Measurements from ENCODE around the gene SPATC1L.
A peak's percentile ranks its signal among the peaks of the same experiment; 100 is the strongest.
"Not testable (repeated sequence)": the region's sequence is repeated elsewhere in the genome, so short reads cannot be mapped to it uniquely, and the experiment has no call there.

The SPATC1L gene

DNA sequence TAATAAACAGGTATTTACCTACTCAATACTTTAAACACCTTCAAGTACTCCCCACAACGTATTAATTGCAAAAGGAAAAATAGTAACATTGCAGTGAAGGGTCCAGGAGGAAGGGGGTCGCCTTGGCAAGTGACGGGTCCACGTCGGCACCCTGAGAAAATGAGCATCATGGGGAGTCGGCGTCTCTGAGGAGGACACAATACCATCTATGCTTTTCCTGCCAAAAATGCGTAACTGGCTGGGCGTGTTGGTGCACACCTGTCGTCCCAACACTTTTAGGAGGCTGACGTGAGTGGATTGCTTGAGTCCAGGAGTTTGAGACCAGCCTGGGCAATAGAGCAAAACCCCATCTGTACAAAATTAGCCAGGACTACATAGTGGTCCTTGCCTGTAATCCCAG, 36.2 kb downstream of the SPATC1L start:
- Histone ChIP-seq H3K4me1 (ENCODE audit: control insufficient read depth, low read depth, low read length) (no peaks in the 10 kb centered on the region), H3K36me3 (ENCODE audit: control insufficient read depth, insufficient read depth, low read length) (no peaks in the 10 kb centered on the region), H3K79me1 (ENCODE audit: low read length) (no peaks in the 10 kb centered on the region), H2BK120ac (ENCODE audit: low read depth, low read length) (no peak overlapping the region), H3K23ac (ENCODE audit: low read length) (no peak overlapping the region), H4K8ac (ENCODE audit: low read depth, low read length) (no peak overlapping the region), H3K4me2 (ENCODE audit: low read length) (no peak overlapping the region), H2BK5ac (ENCODE audit: low read length) (no peak overlapping the region), H3K27me3 (ENCODE audit: insufficient read depth, low read length, poor library complexity) (no peaks in the 10 kb centered on the region), H3K56ac (ENCODE audit: low read length) (no peak overlapping the region), H2BK15ac (replicated peaks; ENCODE audit: low read depth) (no peak overlapping the region), H2AK5ac (ENCODE audit: low read length) (no peak overlapping the region), H3K4ac (ENCODE audit: low read depth, low read length) (no peak overlapping the region), H3K18ac (ENCODE audit: low read length) (no peak overlapping the region), H3K9ac (ENCODE audit: low read length) (no peak overlapping the region), H3K4me3 (ENCODE audit: low read length) (no peak overlapping the region), H4K5ac (ENCODE audit: low read length) (no peak overlapping the region), H3K27ac (ENCODE audit: low read depth, low read length) (no peak overlapping the region), H3K79me2 (ENCODE audit: control insufficient read depth, insufficient read depth, low read length) (no peaks in the 10 kb centered on the region)
- WGBS (ENCODE audit: extremely low coverage, insufficient coverage, low lambda C conversion rate) = no CpG with 5 or more reads among the region's 11 CpGs
- DNase-seq = no peak

DNA sequence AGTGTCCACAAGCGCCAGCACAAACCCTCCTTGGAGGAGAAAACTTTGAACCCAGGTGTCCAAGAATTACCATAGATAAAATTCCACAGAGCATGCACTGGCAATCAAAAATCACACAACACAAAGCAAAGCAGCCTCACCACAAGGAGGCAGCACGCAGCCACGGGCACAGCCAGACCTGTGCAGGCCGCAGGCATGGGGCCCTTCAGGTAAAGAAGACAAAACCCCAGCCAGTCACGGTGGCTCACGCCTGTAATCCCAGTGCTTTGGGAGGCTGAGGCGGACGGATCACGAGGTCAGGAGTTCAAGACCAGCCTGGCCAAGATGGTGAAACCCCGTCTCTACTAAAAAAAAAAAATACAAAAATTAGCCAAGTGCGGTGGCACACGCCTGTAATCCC, 36.8 kb downstream of the SPATC1L start:
- not testable (repeated sequence) for H3K79me1 ChIP-seq (ENCODE audit: low read length); H3K27ac ChIP-seq (ENCODE audit: low read depth, low read length); H3K4me2 ChIP-seq (ENCODE audit: low read length); H3K9ac ChIP-seq (ENCODE audit: low read length); H2BK5ac ChIP-seq (ENCODE audit: low read length); H3K4me1 ChIP-seq (ENCODE audit: control insufficient read depth, low read depth, low read length); H4K5ac ChIP-seq (ENCODE audit: low read length); H3K4ac ChIP-seq (ENCODE audit: low read depth, low read length); H2BK120ac ChIP-seq (ENCODE audit: low read depth, low read length); H3K23ac ChIP-seq (ENCODE audit: low read length); H3K79me2 ChIP-seq (ENCODE audit: control insufficient read depth, insufficient read depth, low read length); H3K18ac ChIP-seq (ENCODE audit: low read length); H3K56ac ChIP-seq (ENCODE audit: low read length); H3K4me3 ChIP-seq (ENCODE audit: low read length); H2BK15ac ChIP-seq (replicated peaks; ENCODE audit: low read depth); H2AK5ac ChIP-seq (ENCODE audit: low read length); H3K27me3 ChIP-seq (ENCODE audit: insufficient read depth, low read length, poor library complexity); H3K36me3 ChIP-seq (ENCODE audit: control insufficient read depth, insufficient read depth, low read length); H4K8ac ChIP-seq (ENCODE audit: low read depth, low read length)
- no CpG with 5 or more reads among the region's 12 CpGs for WGBS (ENCODE audit: extremely low coverage, insufficient coverage, low lambda C conversion rate)
- peak; percentile 85 for DNase-seq

DNA sequence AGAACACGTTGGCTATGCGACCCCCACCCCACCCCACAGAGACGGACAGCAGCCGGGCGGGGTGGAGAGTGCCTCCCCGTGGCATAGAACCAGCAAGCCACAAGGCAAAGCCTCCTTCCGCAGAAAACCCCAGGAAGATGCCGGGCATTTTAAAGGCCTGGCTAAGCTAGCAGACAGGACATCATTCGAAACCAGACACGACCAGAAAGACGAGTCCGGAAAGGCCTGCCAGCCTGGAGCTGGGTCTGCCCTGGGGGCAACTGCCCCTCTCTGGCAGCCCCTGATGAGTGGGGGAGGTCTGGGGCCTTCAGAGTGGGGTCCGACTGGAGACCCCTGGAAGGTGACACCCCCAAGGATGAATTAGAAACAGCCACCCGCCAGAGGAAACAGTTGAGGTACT, 37.4 kb downstream of the SPATC1L start:
- Histone ChIP-seq H3K4me3 (ENCODE audit: low read length) (no peak overlapping the region), H3K79me1 (ENCODE audit: low read length) (no peaks in the 10 kb centered on the region), H3K27me3 (ENCODE audit: insufficient read depth, low read length, poor library complexity) (no peaks in the 10 kb centered on the region), H3K4me2 (ENCODE audit: low read length) (no peak overlapping the region), H3K18ac (ENCODE audit: low read length) (no peak overlapping the region), H4K5ac (ENCODE audit: low read length) (no peak overlapping the region), H3K27ac (ENCODE audit: low read depth, low read length) (no peak overlapping the region), H3K23ac (ENCODE audit: low read length) (no peak overlapping the region), H2BK5ac (ENCODE audit: low read length) (no peak overlapping the region), H3K56ac (ENCODE audit: low read length) (no peak overlapping the region), H4K8ac (ENCODE audit: low read depth, low read length) (no peak overlapping the region), H2AK5ac (ENCODE audit: low read length) (no peak overlapping the region), H3K4me1 (ENCODE audit: control insufficient read depth, low read depth, low read length) (no peaks in the 10 kb centered on the region), H3K4ac (ENCODE audit: low read depth, low read length) (no peak overlapping the region), H2BK15ac (replicated peaks; ENCODE audit: low read depth) (no peak overlapping the region), H3K9ac (ENCODE audit: low read length) (no peak overlapping the region), H3K79me2 (ENCODE audit: control insufficient read depth, insufficient read depth, low read length) (no peaks in the 10 kb centered on the region), H3K36me3 (ENCODE audit: control insufficient read depth, insufficient read depth, low read length) (no peaks in the 10 kb centered on the region), H2BK120ac (ENCODE audit: low read depth, low read length) (no peak overlapping the region)
- DNase-seq = peak; percentile 37
- no CpG with 5 or more reads among the region's 14 CpGs for WGBS (ENCODE audit: extremely low coverage, insufficient coverage, low lambda C conversion rate)

DNA sequence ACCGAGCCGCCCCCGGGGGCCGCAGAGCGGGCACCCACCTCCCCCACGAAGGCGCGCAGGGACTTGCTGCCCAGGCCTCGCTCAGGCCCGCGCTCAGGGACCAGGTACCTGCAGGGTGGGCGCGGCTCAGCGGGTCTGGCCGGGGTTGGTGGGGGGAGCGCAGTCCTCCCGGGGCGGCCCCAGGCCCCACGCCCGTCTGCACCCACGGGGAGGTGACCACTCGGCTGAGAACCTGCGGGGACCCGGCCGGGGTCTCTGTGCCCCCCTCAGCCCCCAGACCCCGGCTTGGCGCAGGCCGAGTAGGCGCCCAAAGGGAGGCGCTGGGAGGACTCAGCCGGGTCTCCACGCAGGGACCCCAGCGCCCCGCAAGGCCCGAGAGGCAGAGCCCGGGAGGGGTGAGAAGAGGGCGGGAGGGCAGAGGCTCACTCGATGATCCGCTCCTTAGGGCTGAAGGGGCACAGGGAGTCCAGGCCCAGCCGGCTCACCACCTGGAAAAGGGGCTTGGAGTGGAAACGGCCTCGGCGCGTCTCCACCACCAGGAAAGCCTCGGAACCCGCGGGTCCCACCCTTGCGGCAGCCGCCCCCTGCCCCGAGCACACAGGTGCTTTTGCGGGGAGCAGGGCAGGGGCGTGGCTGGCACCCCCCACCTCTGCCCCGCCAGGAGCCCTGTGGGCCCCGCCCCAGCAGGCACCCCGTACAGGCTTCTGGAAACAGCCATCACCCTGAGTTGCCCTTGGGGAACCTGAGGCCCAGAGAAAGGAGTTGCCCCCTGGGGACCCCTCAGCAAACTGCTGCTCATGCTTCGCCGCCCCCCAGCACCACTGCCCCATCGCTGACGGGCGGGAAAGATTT, 38.2 kb downstream of the SPATC1L start:
- Histone ChIP-seq H3K79me1 (ENCODE audit: low read length) (no peaks in the 10 kb centered on the region), H3K4me2 (ENCODE audit: low read length) (no peak overlapping the region), H3K23ac (ENCODE audit: low read length) (no peak overlapping the region), H3K56ac (ENCODE audit: low read length) (no peak overlapping the region), H3K27ac (ENCODE audit: low read depth, low read length) (no peak overlapping the region), H3K4me3 (ENCODE audit: low read length) (no peak overlapping the region), H4K5ac (ENCODE audit: low read length) (no peak overlapping the region), H3K4ac (ENCODE audit: low read depth, low read length) (no peak overlapping the region), H3K79me2 (ENCODE audit: control insufficient read depth, insufficient read depth, low read length) (no peaks in the 10 kb centered on the region), H3K27me3 (ENCODE audit: insufficient read depth, low read length, poor library complexity) (no peaks in the 10 kb centered on the region), H3K9ac (ENCODE audit: low read length) (no peak overlapping the region), H3K4me1 (ENCODE audit: control insufficient read depth, low read depth, low read length) (no peaks in the 10 kb centered on the region), H2BK5ac (ENCODE audit: low read length) (no peak overlapping the region), H3K18ac (ENCODE audit: low read length) (no peak overlapping the region), H3K36me3 (ENCODE audit: control insufficient read depth, insufficient read depth, low read length) (no peaks in the 10 kb centered on the region), H2BK120ac (ENCODE audit: low read depth, low read length) (no peak overlapping the region), H2BK15ac (replicated peaks; ENCODE audit: low read depth) (no peak overlapping the region), H4K8ac (ENCODE audit: low read depth, low read length) (no peak overlapping the region), H2AK5ac (ENCODE audit: low read length) (no peak overlapping the region)
- WGBS (ENCODE audit: extremely low coverage, insufficient coverage, low lambda C conversion rate) = no CpG with 5 or more reads among the region's 60 CpGs
- DNase-seq = no peak

DNA sequence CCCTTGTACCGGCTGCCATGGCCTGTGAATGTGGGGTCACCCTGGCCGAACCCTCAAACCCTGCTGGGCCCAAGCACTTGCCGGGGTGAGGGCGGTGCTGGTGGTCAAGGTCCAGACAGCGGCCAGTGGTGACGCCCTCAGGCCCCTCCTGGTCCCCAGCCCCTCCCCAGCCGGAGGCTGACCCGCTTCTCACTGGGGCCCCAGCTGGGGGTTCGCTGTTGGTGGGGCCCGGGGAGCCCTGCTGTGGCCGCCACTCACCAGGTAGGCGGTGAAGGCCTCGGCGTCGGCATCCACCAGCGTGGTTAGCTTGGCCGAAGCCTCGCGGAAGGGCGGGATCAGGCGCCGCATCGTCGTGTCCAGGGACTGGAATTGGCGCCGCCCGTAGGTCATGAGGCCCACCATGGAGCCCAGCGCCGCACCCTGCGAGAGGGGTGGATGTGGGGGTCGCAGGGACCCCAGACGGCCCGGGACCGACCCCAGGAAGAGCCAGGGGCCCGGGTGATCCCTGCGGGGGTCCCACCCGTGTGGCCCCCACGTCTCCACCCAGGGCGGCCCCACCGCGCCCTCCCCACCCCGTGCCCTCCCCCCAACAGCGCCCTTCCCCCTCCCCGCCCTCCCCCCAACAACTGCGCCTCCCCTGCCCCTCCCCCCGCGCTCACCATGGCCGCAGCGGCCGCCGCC, 39.0 kb downstream of the SPATC1L start:
- H2BK5ac ChIP-seq (ENCODE audit: low read length) = no peak overlapping the region
- no peak overlapping the region for H3K18ac ChIP-seq (ENCODE audit: low read length)
- H3K56ac ChIP-seq (ENCODE audit: low read length) = no peak overlapping the region
- H3K79me1 ChIP-seq (ENCODE audit: low read length) = no peaks in the 10 kb centered on the region
- no peak overlapping the region for H4K8ac ChIP-seq (ENCODE audit: low read depth, low read length)
- WGBS (ENCODE audit: extremely low coverage, insufficient coverage, low lambda C conversion rate) = no CpG with 5 or more reads among the region's 51 CpGs
- no peak overlapping the region for H4K5ac ChIP-seq (ENCODE audit: low read length)
- no peak overlapping the region for H2BK15ac ChIP-seq (replicated peaks; ENCODE audit: low read depth)
- peak overlapping the region; percentile 4 for H3K4ac ChIP-seq (ENCODE audit: low read depth, low read length)
- H3K23ac ChIP-seq (ENCODE audit: low read length) = no peak overlapping the region
- H3K4me2 ChIP-seq (ENCODE audit: low read length) = no peak overlapping the region
- no peak overlapping the region for H3K27ac ChIP-seq (ENCODE audit: low read depth, low read length)
- no peaks in the 10 kb centered on the region for H3K36me3 ChIP-seq (ENCODE audit: control insufficient read depth, insufficient read depth, low read length)
- H2AK5ac ChIP-seq (ENCODE audit: low read length) = no peak overlapping the region
- H3K79me2 ChIP-seq (ENCODE audit: control insufficient read depth, insufficient read depth, low read length) = no peaks in the 10 kb centered on the region
- H2BK120ac ChIP-seq (ENCODE audit: low read depth, low read length) = no peak overlapping the region
- no peak overlapping the region for H3K4me3 ChIP-seq (ENCODE audit: low read length)
- no peak overlapping the region for H3K9ac ChIP-seq (ENCODE audit: low read length)
- no peaks in the 10 kb centered on the region for H3K27me3 ChIP-seq (ENCODE audit: insufficient read depth, low read length, poor library complexity)
- DNase-seq = no peak
- no peaks in the 10 kb centered on the region for H3K4me1 ChIP-seq (ENCODE audit: control insufficient read depth, low read depth, low read length)

All from mesendoderm (in vitro differentiated cells).